Activated CD4-positive, alpha-beta T cell treated with anti-CD3 and anti-CD28 coated beads, Interleukin-2, amount 10 ng/mL, durations not matched to agents 24 days and 14 days (primary cell): ENCODE data around the gene LIME1. TPM values are rescaled to one million over a fixed set of nuclear protein-coding genes. Genes with fewer than 3 reads are reported as not detected.

ENCODE experiments used
- DNase-seq: peaks from one replicate; pipeline ENCODE4 v3.0.0; 2022
- H3K27ac Mint-ChIP-seq: one replicate; pipeline ENCODE4 v1.8.0; 2022; ENCODE audit warnings: mild to moderate bottlenecking, mixed read lengths
- H3K27me3 Mint-ChIP-seq: one replicate; pipeline ENCODE4 v1.8.0; 2022; ENCODE audit warnings: mixed read lengths
- H3K36me3 Mint-ChIP-seq: one replicate; pipeline ENCODE4 v1.8.0; 2022; ENCODE audit warnings: low read depth, mild to moderate bottlenecking, mixed read lengths
- H3K4me1 Mint-ChIP-seq: one replicate; pipeline ENCODE4 v1.8.0; 2021; ENCODE audit warnings: mixed read lengths
- H3K4me3 Mint-ChIP-seq: one replicate; pipeline ENCODE4 v1.8.0; 2022; ENCODE audit warnings: mild to moderate bottlenecking, moderate library complexity, mixed read lengths
- H3K9me3 Mint-ChIP-seq: one replicate; pipeline ENCODE4 v1.8.0; 2021; ENCODE audit warnings: mixed read lengths
- intact Hi-C: fragments of 100-400 bp; cut with micrococcal nuclease; formaldehyde crosslinking; loops from one replicate; pipeline ENCODE4 v1.15.1; 2023
- total RNA-seq: library from RNA; stranded (reverse); gene quantifications from 2 replicates; pipeline ENCODE4 v1.2.3, GENCODE V29; 2022

The LIME1 gene
- total RNA-seq, 1 donor from 2014 or later: 12.2 TPM

DNA sequence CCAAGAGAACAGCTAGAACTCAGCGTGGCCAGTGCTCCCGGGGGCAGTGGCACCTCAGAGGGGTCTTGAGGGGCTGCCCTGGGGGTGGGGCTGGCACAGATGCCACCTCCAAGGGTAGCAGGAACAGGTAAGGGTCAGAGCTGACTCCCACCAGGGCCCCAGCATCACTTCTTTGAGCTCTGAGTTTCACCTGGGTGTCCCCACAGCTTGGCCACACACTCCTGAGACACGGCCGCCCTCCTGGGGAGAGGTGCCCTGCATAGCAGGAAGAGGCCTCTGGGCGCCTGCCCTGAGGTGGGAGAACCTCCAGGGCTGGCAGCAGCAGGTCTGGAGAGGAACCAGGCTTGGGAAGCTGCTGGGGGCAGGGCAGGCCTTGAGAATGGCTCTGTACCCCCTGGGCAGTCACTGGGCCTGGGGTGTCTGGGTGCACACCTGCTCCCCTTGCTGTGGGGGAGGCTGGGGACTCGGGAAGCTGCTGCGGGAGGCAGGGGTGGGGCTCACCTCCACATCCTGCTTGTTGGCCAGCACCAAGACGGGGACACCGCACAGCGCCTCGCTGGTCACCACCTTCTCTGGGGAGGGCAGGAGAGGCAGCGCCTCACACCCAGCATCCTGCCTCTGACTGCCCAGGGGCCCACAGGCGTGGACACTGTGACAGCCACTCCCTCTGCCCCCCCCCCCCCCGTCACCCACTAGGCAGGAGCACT is 35.0 kb upstream of the LIME1 start:
- H3K4me1 Mint-ChIP-seq: peaks cover 15% of the 10 kb centered on the region
- no peak overlapping the region for H3K4me3 Mint-ChIP-seq
- peaks cover 22% of the 10 kb centered on the region for H3K36me3 Mint-ChIP-seq
- H3K27ac Mint-ChIP-seq: peak overlapping the region; percentile 34
- H3K27me3 Mint-ChIP-seq: no peaks in the 10 kb centered on the region
- intact Hi-C loops: no loop called here
- no peaks in the 10 kb centered on the region for H3K9me3 Mint-ChIP-seq
- no peak for DNase-seq

DNA sequence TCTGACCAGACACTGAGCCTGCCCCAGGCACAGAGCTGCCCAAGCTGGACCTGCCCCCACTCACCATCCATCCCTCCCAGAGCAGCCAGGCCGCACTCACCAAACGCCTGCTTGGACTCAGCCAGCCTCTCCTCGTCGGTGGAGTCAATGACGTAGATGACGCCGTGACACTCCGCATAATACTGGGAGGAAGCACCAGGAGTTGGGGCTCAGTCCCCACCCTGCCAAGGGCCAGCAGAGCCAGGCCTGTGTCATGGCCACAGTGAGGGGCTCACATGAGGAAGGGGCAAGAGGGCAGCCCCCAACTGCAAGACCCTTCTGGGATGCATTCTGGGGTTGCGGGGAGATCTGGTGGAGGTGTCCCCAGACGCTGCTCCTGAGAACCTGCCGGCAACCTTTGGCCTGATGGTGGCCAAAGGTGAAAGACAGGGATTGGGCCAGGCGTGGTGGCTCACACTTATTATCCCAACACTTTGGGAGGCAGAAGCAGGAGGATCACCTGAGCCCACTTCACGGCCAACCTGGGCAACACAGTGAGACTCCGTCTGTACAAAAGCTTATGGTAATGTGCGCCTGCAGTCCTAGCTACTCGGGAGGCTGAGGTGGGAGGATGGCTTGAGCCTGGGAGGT is 34.3 kb upstream of the LIME1 start:
- intact Hi-C loops: no loop called here
- peaks cover 19% of the 10 kb centered on the region for H3K4me1 Mint-ChIP-seq

DNA sequence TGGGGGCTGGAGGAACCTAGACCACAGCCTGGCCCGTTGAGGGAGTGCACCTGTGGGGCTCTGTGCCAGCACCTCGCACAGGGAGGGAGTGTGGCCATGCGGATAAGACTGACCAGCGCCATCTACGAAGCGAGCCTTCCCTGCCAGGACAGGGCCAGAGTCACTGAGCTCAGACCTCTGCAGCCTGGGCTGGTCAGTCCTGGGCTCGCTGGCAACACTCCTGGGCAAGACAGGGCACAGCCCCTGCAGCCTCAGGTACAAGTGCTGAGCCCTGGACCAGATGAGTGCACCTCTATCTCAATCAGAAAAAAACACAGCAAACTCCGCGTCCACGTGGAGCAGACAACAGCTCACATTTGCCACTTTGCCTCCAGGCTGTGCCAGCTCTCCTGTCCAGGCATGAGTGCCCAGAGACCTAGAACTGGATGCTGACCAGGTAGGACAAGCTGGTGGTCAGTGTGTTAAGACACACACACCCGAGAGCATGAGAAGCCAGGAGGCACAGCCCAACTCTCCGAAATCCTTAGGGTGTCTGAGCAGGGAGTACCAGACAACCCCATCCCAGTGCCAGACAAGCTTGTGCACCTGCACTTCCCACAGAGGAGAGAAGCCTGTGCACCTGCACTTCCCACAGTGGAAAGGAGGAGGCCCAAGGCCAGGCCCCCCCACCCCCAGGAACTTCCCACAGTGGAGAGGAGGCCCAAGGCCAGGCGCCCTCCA is 33.6 kb upstream of the LIME1 start:
- no peak for DNase-seq
- intact Hi-C loops: no loop called here
- Mint-ChIP-seq H3K9me3 (no peaks in the 10 kb centered on the region), H3K36me3 (peaks cover 24% of the 10 kb centered on the region), H3K27ac (no peak overlapping the region), H3K4me1 (peaks cover 16% of the 10 kb centered on the region), H3K4me3 (no peak overlapping the region), H3K27me3 (no peaks in the 10 kb centered on the region)

More for the DNA sequence above, 34.3 kb upstream of the LIME1 start:
- Mint-ChIP-seq H3K9me3 (no peaks in the 10 kb centered on the region), H3K27ac (no peak overlapping the region), H3K36me3 (peaks cover 26% of the 10 kb centered on the region), H3K4me3 (no peak overlapping the region), H3K27me3 (no peaks in the 10 kb centered on the region)
- DNase-seq: no peak

DNA sequence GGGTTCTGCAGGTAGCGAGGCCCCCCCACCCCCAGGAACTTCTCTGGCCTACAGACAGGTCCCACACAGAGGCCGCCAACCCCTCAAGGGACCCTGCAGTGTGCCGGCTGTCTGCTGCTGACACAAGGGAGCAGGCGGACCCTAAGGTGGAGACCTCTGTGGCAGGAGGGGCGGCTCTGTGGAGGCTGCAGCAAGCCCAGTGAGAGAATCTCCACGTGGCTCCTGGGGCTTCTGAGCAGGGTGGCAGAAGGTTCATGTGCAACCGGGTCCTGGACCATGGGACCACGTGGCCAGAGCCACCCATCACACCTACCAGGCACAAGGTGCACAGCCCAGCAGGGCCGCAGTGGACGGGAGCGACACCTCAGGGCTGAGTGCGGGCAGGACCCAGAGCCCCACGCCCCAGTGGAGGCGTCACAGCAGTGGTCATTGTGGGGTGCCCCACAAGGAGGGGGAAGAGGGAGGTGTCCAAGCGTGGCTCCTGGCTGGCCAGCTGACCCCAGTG is 32.9 kb upstream of the LIME1 start:
- no peak overlapping the region for H3K4me3 Mint-ChIP-seq
- no peaks in the 10 kb centered on the region for H3K9me3 Mint-ChIP-seq
- DNase-seq: no peak
- peaks cover 25% of the 10 kb centered on the region for H3K36me3 Mint-ChIP-seq
- intact Hi-C loops: no loop called here
- H3K27ac Mint-ChIP-seq: no peak overlapping the region
- peaks cover 18% of the 10 kb centered on the region for H3K4me1 Mint-ChIP-seq
- H3K27me3 Mint-ChIP-seq: no peaks in the 10 kb centered on the region

DNA sequence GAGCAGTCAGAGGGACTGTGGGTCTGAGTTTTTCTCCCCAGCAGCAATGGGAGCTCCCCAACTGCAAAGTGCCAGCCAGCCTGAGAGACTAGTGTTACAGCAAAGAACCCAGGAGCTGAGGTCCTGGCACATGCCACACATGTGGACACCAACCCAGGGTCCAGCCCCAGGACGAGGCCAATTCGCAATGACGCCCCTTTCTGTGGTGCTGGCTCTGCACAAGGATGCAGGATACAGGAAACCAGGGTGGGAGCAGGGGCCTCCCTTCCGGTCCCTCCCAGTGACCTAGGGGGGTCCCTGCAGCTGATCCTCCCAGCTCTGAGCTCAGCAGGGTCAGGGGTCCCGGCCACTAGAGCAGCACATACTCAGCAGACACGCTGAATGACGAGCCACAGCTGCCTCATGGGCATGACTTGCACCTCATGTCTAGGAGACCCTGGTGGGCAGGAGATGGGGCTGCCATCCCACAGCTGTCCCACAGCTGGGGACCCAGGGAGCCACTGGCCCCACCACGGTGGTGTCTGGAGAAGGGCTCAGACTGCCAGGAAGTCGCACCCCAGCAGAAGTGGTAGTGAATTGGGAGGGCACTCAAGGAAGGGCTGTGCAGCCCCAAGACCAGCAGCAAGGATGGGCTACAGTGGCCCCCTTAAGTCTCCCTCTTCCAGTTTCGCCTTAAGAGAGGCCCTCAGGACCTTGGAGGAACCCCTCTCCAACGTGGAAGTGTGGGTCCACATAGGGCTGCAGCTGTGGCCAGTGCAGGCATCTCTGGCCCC is 32.3 kb upstream of the LIME1 start:
- Mint-ChIP-seq H3K4me1 (peaks cover 19% of the 10 kb centered on the region), H3K27me3 (no peaks in the 10 kb centered on the region), H3K4me3 (no peak overlapping the region), H3K9me3 (no peaks in the 10 kb centered on the region), H3K27ac (no peak overlapping the region), H3K36me3 (peaks cover 31% of the 10 kb centered on the region)
- intact Hi-C loops: no loop called here
- DNase-seq: no peak

DNA sequence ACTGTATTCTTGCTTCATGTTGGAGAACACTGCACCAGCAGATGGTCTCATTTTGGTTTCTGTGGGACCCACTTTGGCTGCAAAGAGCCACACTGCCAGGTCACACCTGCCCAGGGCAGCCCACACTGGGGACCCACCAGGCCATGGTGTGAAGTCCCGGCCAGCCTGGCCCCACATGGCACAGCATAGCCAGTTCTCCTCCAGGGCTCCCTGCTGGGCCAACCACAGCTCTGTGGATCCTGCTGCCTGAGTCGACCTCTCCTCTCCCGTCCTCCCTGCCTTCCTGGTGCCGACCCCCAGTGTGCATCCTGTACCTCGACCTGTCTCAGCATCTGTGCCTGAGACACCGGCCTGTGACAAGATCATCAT is 31.7 kb upstream of the LIME1 start:
- peaks cover 17% of the 10 kb centered on the region for H3K4me1 Mint-ChIP-seq
- no peaks in the 10 kb centered on the region for H3K27me3 Mint-ChIP-seq
- DNase-seq: no peak
- H3K27ac Mint-ChIP-seq: no peak overlapping the region
- H3K4me3 Mint-ChIP-seq: no peak overlapping the region
- no peaks in the 10 kb centered on the region for H3K9me3 Mint-ChIP-seq
- intact Hi-C loops: loop anchor here (5.0 kb wide), 3 partner anchors 38 to 358 kb away; partner anchors contain the start of genes TCEA2 and UCKL1
- H3K36me3 Mint-ChIP-seq: peaks cover 34% of the 10 kb centered on the region

DNA sequence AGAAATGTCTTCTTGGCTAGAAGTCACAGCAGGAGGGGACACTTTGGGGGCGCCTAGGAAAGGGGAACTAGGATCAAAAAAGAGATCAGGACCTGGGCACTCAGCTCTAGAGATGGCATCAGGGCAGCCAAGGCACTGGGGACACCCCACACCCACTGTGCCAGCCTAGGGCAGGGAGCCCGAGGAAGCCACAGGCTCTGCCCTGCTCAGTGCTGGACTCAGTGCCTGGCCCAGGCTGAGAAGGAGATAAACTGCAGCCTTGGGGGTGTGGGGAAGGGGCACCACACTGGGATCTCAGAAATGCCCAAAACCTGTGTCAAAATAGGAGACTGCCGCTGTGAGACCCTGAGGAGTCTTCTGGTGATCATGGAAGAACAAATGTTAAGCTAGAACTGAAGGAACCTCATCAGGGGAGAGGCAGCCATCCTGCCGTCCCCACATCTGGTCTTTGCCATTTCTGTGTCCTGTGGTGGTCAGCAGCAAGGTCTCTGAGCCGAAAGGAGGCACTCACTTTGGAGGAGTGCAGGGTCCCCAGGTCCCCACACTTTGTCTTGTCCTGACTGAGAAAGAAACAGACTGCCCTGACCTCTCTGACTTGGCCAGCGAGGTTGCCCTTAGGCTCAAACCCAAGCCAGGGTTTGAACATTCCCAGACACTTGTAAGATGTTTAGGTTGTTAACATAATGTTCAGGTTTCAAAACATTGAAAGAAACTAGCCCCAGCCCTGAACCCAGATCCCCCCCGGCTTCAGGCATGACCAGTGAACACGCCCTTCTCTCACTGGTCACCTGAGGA is 31.0 kb upstream of the LIME1 start:
- Mint-ChIP-seq H3K4me1 (peaks cover 20% of the 10 kb centered on the region), H3K36me3 (peaks cover 36% of the 10 kb centered on the region), H3K9me3 (no peaks in the 10 kb centered on the region), H3K4me3 (peak overlapping the region; percentile 21), H3K27me3 (no peaks in the 10 kb centered on the region), H3K27ac (peak overlapping the region; percentile 20)
- intact Hi-C loops: loop anchor here (1.0 to 5.0 kb wide), 5 partner anchors 37 to 357 kb away; partner anchors contain the start of genes PTK6, TCEA2 and UCKL1
- no peak for DNase-seq

DNA sequence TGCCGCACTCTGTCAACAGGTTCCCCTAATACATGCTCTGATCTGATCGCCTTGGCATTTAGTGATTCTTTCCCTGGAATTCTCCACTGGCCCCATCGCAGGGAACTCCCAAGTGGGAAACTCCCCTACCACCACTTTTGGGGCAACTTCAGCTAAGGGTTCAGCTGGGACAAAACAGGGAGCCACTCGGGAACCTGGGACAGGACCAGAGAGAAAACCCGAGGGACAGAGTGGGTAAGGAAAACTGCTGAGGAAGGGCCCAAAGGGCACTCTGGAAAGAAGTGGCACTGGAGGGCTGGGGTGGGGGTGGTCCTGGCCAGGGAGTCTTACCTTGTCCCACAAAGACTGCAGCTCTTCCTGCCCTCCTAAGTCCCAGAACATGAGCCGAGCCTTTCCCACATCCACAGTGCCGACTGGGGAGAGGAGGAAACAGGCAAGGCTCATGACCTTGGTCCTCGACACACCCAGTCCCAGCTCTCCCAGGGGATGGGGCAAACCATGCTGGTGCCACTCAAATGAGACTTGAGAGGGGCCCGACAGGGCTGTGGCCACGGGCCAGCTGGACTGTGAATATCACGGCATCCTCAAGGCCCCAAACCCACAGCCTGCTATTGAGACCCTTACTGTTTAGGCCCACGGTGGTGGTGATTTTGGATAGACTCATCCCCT is 30.3 kb upstream of the LIME1 start:
- no peaks in the 10 kb centered on the region for H3K27me3 Mint-ChIP-seq
- peak overlapping the region; percentile 95 for H3K4me3 Mint-ChIP-seq
- intact Hi-C loops: loop anchor here (1.0 to 5.0 kb wide), 5 partner anchors 36 to 356 kb away; partner anchors contain the start of genes PTK6, TCEA2 and UCKL1
- peak overlapping the region; percentile 84 for H3K27ac Mint-ChIP-seq
- H3K36me3 Mint-ChIP-seq: peaks cover 43% of the 10 kb centered on the region
- no peaks in the 10 kb centered on the region for H3K9me3 Mint-ChIP-seq
- no peak for DNase-seq
- H3K4me1 Mint-ChIP-seq: peaks cover 27% of the 10 kb centered on the region

DNA sequence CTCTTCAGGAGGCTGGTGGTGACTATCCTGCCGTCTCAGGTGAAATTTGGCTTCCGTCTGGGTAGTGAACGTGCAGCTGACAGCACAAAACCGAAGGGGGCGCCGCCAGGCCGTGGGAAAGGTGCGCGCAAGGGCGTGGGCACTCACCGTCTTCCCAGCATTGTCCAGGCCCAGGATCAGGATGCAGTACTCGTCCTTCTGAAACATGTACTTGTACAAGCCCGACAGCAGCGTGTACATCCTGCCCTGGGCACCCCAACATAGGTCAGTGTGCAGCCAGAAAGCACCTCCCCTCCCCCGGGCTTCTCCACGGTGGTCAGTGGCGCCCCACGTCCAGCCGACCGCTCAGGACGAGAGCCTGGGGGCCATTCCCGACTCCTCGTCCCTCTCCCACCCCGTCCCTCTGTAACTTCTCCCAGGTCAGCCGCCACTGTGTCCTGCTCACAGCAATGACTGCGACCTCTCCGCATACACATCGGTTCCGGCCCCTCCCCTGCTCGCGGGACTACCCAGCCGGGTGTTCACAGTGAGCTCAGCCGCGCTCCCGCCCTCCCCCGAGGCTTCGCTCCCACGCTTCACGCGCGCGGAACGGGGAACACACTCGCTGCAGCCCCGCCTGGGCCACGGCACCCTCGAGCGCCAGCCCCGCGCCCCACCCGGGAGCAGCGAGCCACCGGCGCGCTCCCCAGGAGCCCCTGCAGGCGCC is 29.5 kb upstream of the LIME1 start:
- DNase-seq: peak; percentile 89
- intact Hi-C loops: loop anchor here (1.0 to 5.0 kb wide), 8 partner anchors 23 to 355 kb away; partner anchors contain the start of genes PTK6, RTEL1, TCEA2 and UCKL1
- Mint-ChIP-seq H3K27ac (peak overlapping the region; percentile 84), H3K4me1 (peaks cover 27% of the 10 kb centered on the region), H3K36me3 (peaks cover 50% of the 10 kb centered on the region), H3K9me3 (no peaks in the 10 kb centered on the region), H3K27me3 (no peaks in the 10 kb centered on the region), H3K4me3 (peak overlapping the region; percentile 95)

DNA sequence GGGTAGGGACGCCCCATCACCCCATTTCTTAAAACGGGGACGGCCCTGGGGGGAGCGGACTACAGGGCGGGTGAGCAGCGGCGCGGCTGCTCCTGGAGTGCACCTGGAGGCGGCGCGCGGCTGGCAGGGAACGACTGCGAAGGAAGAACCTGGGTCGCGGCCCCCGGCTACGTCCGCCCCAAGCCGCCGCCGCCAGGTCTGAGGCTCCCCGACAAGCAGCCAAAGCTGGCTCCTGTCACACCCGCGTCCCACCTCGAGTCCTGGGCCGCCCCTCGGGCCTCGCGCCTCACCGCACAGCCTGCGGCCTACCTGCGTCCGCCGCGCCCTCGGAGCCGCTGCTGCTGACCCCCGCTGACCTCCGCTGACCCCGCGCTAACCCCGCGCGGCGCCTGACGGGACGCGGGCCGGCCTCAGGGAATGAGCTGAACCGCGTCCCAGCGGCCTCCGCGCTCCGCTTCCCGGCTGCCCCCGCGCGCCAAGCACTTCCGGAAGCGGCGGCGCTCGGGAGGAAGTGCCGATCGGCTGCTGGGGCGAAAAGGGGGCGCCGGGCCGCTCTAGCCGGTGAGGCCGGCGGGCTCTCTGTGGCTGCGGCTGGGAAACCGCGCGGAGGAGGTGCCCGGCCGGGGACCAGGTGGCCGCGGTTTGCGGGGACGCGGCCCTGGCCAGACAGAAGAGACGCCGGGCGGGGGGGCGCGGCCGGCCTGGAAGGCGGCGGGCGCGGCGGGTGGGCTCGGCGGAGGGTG is 28.7 kb upstream of the LIME1 start, which contains the start of the genes ARFRP1 and ZGPAT:
Gene ARFRP1, minus strand, starts transcription at position 419 of the 743 bp plus-strand sequence. CDS start 885 bp downstream, outside the sequence.
Gene ZGPAT, plus strand, starts transcription at position 482 of the 743 bp plus-strand sequence. CDS start 542 bp downstream, outside the sequence.
- Mint-ChIP-seq H3K27ac (peak within 1 kb of the TSS; percentile 84), H3K4me3 (peak within 1 kb of the TSS; percentile 95), H3K4me1 (peaks cover 27% of the 10 kb centered on the region), H3K36me3 (peaks cover 58% of the 10 kb centered on the region), H3K27me3 (no peaks in the 10 kb centered on the region), H3K9me3 (no peaks in the 10 kb centered on the region)
- intact Hi-C loops: loop anchor here (1.0 to 5.0 kb wide), 7 partner anchors 23 to 355 kb away; partner anchors contain the start of genes PTK6, RTEL1, TCEA2 and UCKL1
- DNase-seq: peak; percentile 97
